K562 (cell line): Measurements from ENCODE around the gene OTUB2. TPM values are rescaled to one million over a fixed set of nuclear protein-coding genes. Genes with fewer than 3 reads are reported as not detected.
A peak's percentile ranks its signal among the peaks of the same experiment; 100 is the strongest.

Experiments used
- ATAC-seq: fragments of 200-7000 bp; cut with Tn5 transposase; 3 replicates; pipeline ENCODE4 v1.9.1; 2020; ENCODE audit warnings: moderate library complexity
- BruUV-seq: library from RNA; stranded (reverse); fragments of 400-500 nt; replicated peaks from 2 replicates; lab custom pipeline; 2021; lab: Mats Ljungman, UMichigan
- CTCF ChIA-PET: fragments of 300-600 bp; formaldehyde crosslinking; extraction: SDS; loops from one replicate; lab custom pipeline; 2021; ENCODE audit warnings: low intra/inter-chr PET ratio; lab: Yijun Ruan, JAX
- POLR2A ChIA-PET: fragments of 300-600, 350-650 bp; sonication (Branson Sonifier 250); formaldehyde crosslinking; extraction: SDS; loops from one replicate; lab custom pipeline; 2021; ENCODE audit warnings: antibody characterized with exemption, inconsistent platforms; lab: Yijun Ruan, JAX
- DNase-seq, 4 experiments: peaks; one replicate each; pipeline versions ENCODE4 v3.0.0 to v3.0.0-alpha.2; 2011 to 2018; ENCODE audit warnings: low spot score in 3 of 4, mixed read lengths in 3 of 4; ENCODE audit errors: extremely low read depth in 1 of 4
- FAIRE-seq: peaks from 2 replicates; lab custom pipeline; 2011; peaks lifted over from hg19 to GRCh38; lab: Jason Lieb, UNC
- H2AFZ ChIP-seq: 2 replicates; pipeline ENCODE4 v1.6.0; 2011; ENCODE audit warnings: low read depth, low read length, control low read depth, inconsistent platforms
- H3K27ac ChIP-seq: fragments of 200-600 bp; 3 replicates; pipeline ENCODE4 v1.8.0; 2011; ENCODE audit warnings: low read depth, mild to moderate bottlenecking, control low read depth, inconsistent platforms, low read length, moderate library complexity, mixed read lengths; ENCODE audit errors: extremely low read depth
- H3K27me3 ChIP-seq, 2 experiments: fragments of 300-600 bp in 1 of 2; 2 replicates in 1 of 2; 3 replicates in 1 of 2; pipeline versions ENCODE4 v1.6.0 to v1.8.0; 2011; ENCODE audit warnings: inconsistent platforms in 2 of 2, low read length in 2 of 2, mild to moderate bottlenecking in 1 of 2, mixed read lengths in 1 of 2, moderate library complexity in 1 of 2; ENCODE audit not compliant: control insufficient read depth in 2 of 2, insufficient read depth in 2 of 2
- H3K36me3 ChIP-seq: fragments of 300-600 bp; 3 replicates; pipeline ENCODE4 v1.8.0; 2011; ENCODE audit warnings: mild to moderate bottlenecking, low read length, inconsistent platforms; ENCODE audit not compliant: control insufficient read depth, insufficient read depth
- H3K4me1 ChIP-seq, 2 experiments: fragments of 200-600 bp in 1 of 2; replicated peaks in 1 of 2; 2 replicates in 1 of 2; 3 replicates in 1 of 2; pipeline versions ENCODE4 v1.5.1 to v1.8.0; 2011; ENCODE audit warnings: inconsistent platforms in 2 of 2, low read length in 2 of 2, mild to moderate bottlenecking in 1 of 2, mixed read lengths in 1 of 2, moderate library complexity in 1 of 2; ENCODE audit not compliant: control insufficient read depth in 2 of 2, insufficient read depth in 2 of 2
- H3K4me2 ChIP-seq: 2 replicates; pipeline ENCODE4 v1.6.1; 2011; ENCODE audit warnings: low read length, control low read depth, inconsistent platforms, mixed read lengths; ENCODE audit not compliant: insufficient read depth
- H3K4me3 ChIP-seq: fragments of 200-600 bp; sonication (generic), shearing (Covaris generic); 2 replicates; pipeline ENCODE4 v1.5.1; 2016; ENCODE audit warnings: control low read depth, inconsistent platforms
- H3K79me2 ChIP-seq: fragments of 200-600 bp; 3 replicates; pipeline ENCODE4 v1.8.0; 2011; ENCODE audit warnings: low read length, inconsistent platforms; ENCODE audit not compliant: control insufficient read depth, insufficient read depth
- H3K9ac ChIP-seq, 2 experiments: 2 replicates each; pipeline versions ENCODE4 v1.6.0 to v1.6.1; 2011; ENCODE audit warnings: low read depth in 2 of 2, low read length in 2 of 2, control low read depth in 1 of 2, inconsistent platforms in 1 of 2, mild to moderate bottlenecking in 1 of 2, mixed read lengths in 1 of 2; ENCODE audit not compliant: insufficient read depth in 1 of 2
- H3K9me1 ChIP-seq: one replicate; pipeline ENCODE4 v1.6.0; 2011; ENCODE audit warnings: inconsistent platforms, mild to moderate bottlenecking, low read length, moderate library complexity; ENCODE audit not compliant: control insufficient read depth, insufficient read depth
- H3K9me3 ChIP-seq: replicated peaks from 2 replicates; pipeline ENCODE4 v1.5.1; 2011; ENCODE audit warnings: low read depth, low read length, inconsistent platforms; ENCODE audit not compliant: control insufficient read depth, insufficient read depth
- H4K20me1 ChIP-seq: replicated peaks from 2 replicates; pipeline ENCODE4 v1.6.1; 2011; ENCODE audit warnings: low read length, inconsistent platforms, mixed read lengths; ENCODE audit not compliant: control insufficient read depth, insufficient read depth
- BRD9 ChIP-seq: fragments of 450-650 bp; IDR thresholded peaks from 2 replicates; pipeline ENCODE4 v1.6.1; 2018; ENCODE audit warnings: low read depth; ENCODE audit not compliant: partially characterized antibody
- C11orf30 ChIP-seq: fragments of 450-650 bp; IDR thresholded peaks from 2 replicates; pipeline ENCODE4 v1.6.1; 2016; ENCODE audit warnings: low read depth, mild to moderate bottlenecking
- CBX5 ChIP-seq: IDR thresholded peaks from 2 replicates; pipeline ENCODE4 v1.6.1; 2014; ENCODE audit warnings: low read depth, borderline replicate concordance
- FOXA1 ChIP-seq: fragments of 450-650 bp; IDR thresholded peaks from 2 replicates; pipeline ENCODE4 v1.6.1; 2016; ENCODE audit warnings: mild to moderate bottlenecking, borderline replicate concordance
- MAFG ChIP-seq: fragments of 450-650 bp; conservative IDR thresholded peaks from 2 replicates; pipeline ENCODE4 v1.6.1; 2016; ENCODE audit warnings: missing genetic modification characterization, missing compliant biosample characterization
- NBN ChIP-seq: fragments of 450-650 bp; IDR thresholded peaks from 2 replicates; pipeline ENCODE4 v1.6.1; 2016; ENCODE audit warnings: low read depth, mild to moderate bottlenecking
- NFE2 ChIP-seq: IDR thresholded peaks from 2 replicates; pipeline ENCODE4 v1.6.1; 2014; ENCODE audit warnings: antibody characterized with exemption, low read depth
- SIRT6 ChIP-seq: IDR thresholded peaks from one replicate; pipeline ENCODE4 v1.6.1; 2012; ENCODE audit warnings: low read depth, mild to moderate bottlenecking, control low read depth, inconsistent platforms, low read length, moderate library complexity
- XRCC4 ChIP-seq: IDR thresholded peaks from one replicate; pipeline ENCODE4 v1.6.1; 2011; ENCODE audit not compliant: insufficient read depth, insufficient read length; ENCODE audit errors: extremely low read depth
- ZBTB11 ChIP-seq, 3 experiments: fragments of 200-800 bp in 1 of 3; fragments of 250-450 bp in 1 of 3; fragments of 450-650 bp in 1 of 3; sonication (Bioruptor Pico) in 1 of 3; sonication (Bioruptor generic) in 1 of 3; formaldehyde crosslinking in 1 of 3; IDR thresholded peaks; 2 replicates each; pipeline versions ENCODE4 v1.6.1 to v1.8.0; 2016 to 2022; ENCODE audit warnings: mild to moderate bottlenecking in 2 of 3, missing genetic modification characterization in 2 of 3, missing compliant biosample characterization in 1 of 3, moderate library complexity in 1 of 3
- ZNF280B ChIP-seq: fragments of 250-450 bp; sonication (Bioruptor Pico); IDR thresholded peaks from 2 replicates; pipeline ENCODE4 v1.5.1; 2021; ENCODE audit warnings: mild to moderate bottlenecking
- ZNF316 ChIP-seq: fragments of 450-650 bp; IDR thresholded peaks from 2 replicates; pipeline ENCODE4 v1.6.1; 2016
- ZNF707 ChIP-seq: fragments of 250-450 bp; sonication (Bioruptor Pico); conservative IDR thresholded peaks from 2 replicates; pipeline ENCODE4 v1.8.0; 2022; ENCODE audit warnings: inconsistent platforms, mild to moderate bottlenecking, moderate library complexity
- WGBS: fragments of 100-300 bp; shearing (Covaris generic); methylation state at CpG from one replicate; pipeline ENCODE4 v1.1.6; 2016; ENCODE audit warnings: low coverage, mixed read lengths; ENCODE audit not compliant: insufficient coverage; ENCODE audit errors: missing lambda C conversion rate; 5-methylcytosine and 5-hydroxymethylcytosine counted together
- in situ Hi-C: fragments of 300-500 bp; cut with MboI; formaldehyde crosslinking; loops from 4 replicates; pipeline ENCODE4 v1.15.0; 2018; ENCODE audit warnings: inconsistent platforms, mixed read lengths
- intact Hi-C: fragments of 100-400 bp; cut with micrococcal nuclease; formaldehyde crosslinking; loops from 2 replicates; pipeline ENCODE4 v1.14.2; 2022
- polyA plus RNA-seq, 8 experiments: library from polyadenylated mRNA; depleted of rRNA in 4 of 8; stranded (reverse) in 5 of 8; unstranded in 3 of 8; fragments of >200 nt; fragmentation: Nextera tagmentation in 2 of 8; fragmentation: Illumina TruSeq in 1 of 8; extraction: Ambion mirVana in 2 of 8; extraction: Trizol in 1 of 8; gene quantifications; 2 replicates each; pipeline versions ENCODE4 v1.2.1 to v1.2.3, GENCODE V29; 2011 to 2014; ENCODE audit warnings: inconsistent platforms in 1 of 8, missing spikeins in 1 of 8
- total RNA-seq, 7 experiments: library from RNA; depleted of rRNA in 6 of 7; stranded (reverse); fragments of >200 nt in 6 of 7; fragmentation: Illumina TruSeq in 2 of 7; extraction: Trizol in 2 of 7; gene quantifications; 2 replicates each; pipeline versions ENCODE4 v1.2.1 to v1.2.3, GENCODE V29; 2011 to 2021; ENCODE audit warnings: low replicate concordance in 1 of 7

Gene OTUB2
- total and polyA plus RNA-seq, 9 of the 15 experiments (the other 6 are each of a cell fraction or from before 2014, with no cell fraction given), result 0.01 to 0.31 (median 0.11) TPM

- in situ Hi-C loops (no loop called here), intact Hi-C loops (no loop called here)
- no peak overlapping the region for H3K9ac ChIP-seq
- no peak for DNase-seq
- no peak for ATAC-seq
- H3K27ac ChIP-seq, result no peak overlapping the region
- no peaks in the 10 kb centered on the region for H3K9me3 ChIP-seq
- H3K36me3 ChIP-seq, result no peaks in the 10 kb centered on the region
- H3K4me3 ChIP-seq, result no peak overlapping the region
- no peaks in the 10 kb centered on the region; the same call in 1 of the 2 replicates for H4K20me1 ChIP-seq
- H3K79me2 ChIP-seq, result no peaks in the 10 kb centered on the region
- FAIRE-seq, result no peak
- H2AFZ ChIP-seq, result no peak overlapping the region
- CTCF ChIA-PET, result interaction anchor here (0.8 kb wide), 1 partner anchor 118 kb away, joined by 3 read pairs; no protein-coding TSS in a partner anchor
- H3K4me2 ChIP-seq, result no peak overlapping the region
- BruUV-seq, result no TSS peak
- peaks cover 2 to 8% of the 10 kb centered on the region in 2 experiments; a peak in 4 of 5 replicates for H3K27me3 ChIP-seq
- WGBS, result 3% methylated on average over 4 of the region's 4 CpGs
- H3K9me1 ChIP-seq, result no peaks in the 10 kb centered on the region
- TF ChIP-seq MAFG (tag) (0 out of 2 replicates have a peak, but pooled peaks have one; percentile 15), BRD9 (no peak), ZNF280B (CRISPR knock-in tag) (no peak), NBN (no peak), NFE2 (no peak), FOXA1 (no peak), SIRT6 (no peak), CBX5 (no peak), XRCC4 (no peak), C11orf30 (peak; percentile 35; the same call in 1 of the 2 replicates), ZBTB11 (CRISPR knock-in tag; IDR thresholded peaks at IDR 0.05) (no peak), ZNF316 (0 out of 2 replicates have a peak, but pooled peaks have one; percentile 29), ZNF707 (CRISPR knock-in tag) (no peak)
- POLR2A ChIA-PET, result interaction anchor here (0.7 kb wide), 1 partner anchor 74 kb away, joined by 3 read pairs; no protein-coding TSS in a partner anchor
- no peaks in the 10 kb centered on the region for H3K4me1 ChIP-seq
Measured at GRCh38 chr14:94009767-94010166, 16.4 kb upstream of the OTUB2 start.
